Mesendoderm (in vitro differentiated cells): ENCODE results near the gene MYO9B.
"Not testable (repeated sequence)": the region's sequence is repeated elsewhere in the genome, so short reads cannot be mapped to it uniquely, and the experiment has no call there.

Source experiments
- DNase-seq: peaks from one replicate; pipeline ENCODE4 v3.0.0; 2013
- H2AK5ac ChIP-seq: 2 replicates; pipeline ENCODE4 v1.6.1; 2013; ENCODE audit warnings: low read length, inconsistent platforms
- H2BK120ac ChIP-seq: 2 replicates; pipeline ENCODE4 v1.6.1; 2013; ENCODE audit warnings: low read depth, mild to moderate bottlenecking, low read length, moderate library complexity, mixed read lengths
- H2BK15ac ChIP-seq: replicated peaks from 2 replicates; pipeline ENCODE4 v1.6.1; 2013; ENCODE audit warnings: low read depth, mild to moderate bottlenecking, moderate library complexity
- H2BK5ac ChIP-seq: 2 replicates; pipeline ENCODE4 v1.6.1; 2013; ENCODE audit warnings: low read length, inconsistent platforms
- H3K18ac ChIP-seq: 2 replicates; pipeline ENCODE4 v1.6.1; 2013; ENCODE audit warnings: mild to moderate bottlenecking, low read length, mixed read lengths
- H3K23ac ChIP-seq: one replicate; pipeline ENCODE4 v1.6.1; 2013; ENCODE audit warnings: low read length
- H3K27ac ChIP-seq: 2 replicates; pipeline ENCODE4 v1.5.1; 2013; ENCODE audit warnings: low read depth, mild to moderate bottlenecking, inconsistent platforms, low read length, moderate library complexity
- H3K27me3 ChIP-seq: 2 replicates; pipeline ENCODE4 v1.6.1; 2013; ENCODE audit warnings: low read length, control low read depth, mild to moderate bottlenecking, inconsistent platforms; ENCODE audit not compliant: insufficient read depth, poor library complexity
- H3K36me3 ChIP-seq: 2 replicates; pipeline ENCODE4 v1.6.1; 2013; ENCODE audit warnings: low read length, inconsistent platforms; ENCODE audit not compliant: control insufficient read depth, insufficient read depth
- H3K4ac ChIP-seq: one replicate; pipeline ENCODE4 v1.6.1; 2013; ENCODE audit warnings: low read depth, mild to moderate bottlenecking, low read length, moderate library complexity
- H3K4me1 ChIP-seq: 2 replicates; pipeline ENCODE4 v1.6.1; 2013; ENCODE audit warnings: low read depth, low read length, inconsistent platforms; ENCODE audit not compliant: control insufficient read depth
- H3K4me2 ChIP-seq: 2 replicates; pipeline ENCODE4 v1.6.1; 2013; ENCODE audit warnings: low read length
- H3K4me3 ChIP-seq: 2 replicates; pipeline ENCODE4 v1.5.1; 2013; ENCODE audit warnings: mild to moderate bottlenecking, low read length
- H3K56ac ChIP-seq: one replicate; pipeline ENCODE4 v1.6.1; 2013; ENCODE audit warnings: low read length
- H3K79me1 ChIP-seq: 2 replicates; pipeline ENCODE4 v1.6.1; 2013; ENCODE audit warnings: low read length, inconsistent platforms
- H3K79me2 ChIP-seq: 2 replicates; pipeline ENCODE4 v1.6.1; 2013; ENCODE audit warnings: mild to moderate bottlenecking, low read length; ENCODE audit not compliant: control insufficient read depth, insufficient read depth
- H3K9ac ChIP-seq: 2 replicates; pipeline ENCODE4 v1.6.1; 2013; ENCODE audit warnings: low read length, inconsistent platforms
- H4K5ac ChIP-seq: one replicate; pipeline ENCODE4 v1.6.1; 2013; ENCODE audit warnings: low read length
- H4K8ac ChIP-seq: one replicate; pipeline ENCODE4 v1.6.1; 2013; ENCODE audit warnings: low read depth, mild to moderate bottlenecking, control low read depth, low read length, moderate library complexity
- WGBS: extraction: QIAGEN DNeasy Blood & Tissue Kit; methylation state at CpG from one replicate; pipeline ENCODE4 v1.1.7; 2013; ENCODE audit warnings: low lambda C conversion rate, missing lambda C conversion rate; ENCODE audit not compliant: insufficient coverage; ENCODE audit errors: extremely low coverage; 5-methylcytosine and 5-hydroxymethylcytosine counted together

The MYO9B gene

DNA sequence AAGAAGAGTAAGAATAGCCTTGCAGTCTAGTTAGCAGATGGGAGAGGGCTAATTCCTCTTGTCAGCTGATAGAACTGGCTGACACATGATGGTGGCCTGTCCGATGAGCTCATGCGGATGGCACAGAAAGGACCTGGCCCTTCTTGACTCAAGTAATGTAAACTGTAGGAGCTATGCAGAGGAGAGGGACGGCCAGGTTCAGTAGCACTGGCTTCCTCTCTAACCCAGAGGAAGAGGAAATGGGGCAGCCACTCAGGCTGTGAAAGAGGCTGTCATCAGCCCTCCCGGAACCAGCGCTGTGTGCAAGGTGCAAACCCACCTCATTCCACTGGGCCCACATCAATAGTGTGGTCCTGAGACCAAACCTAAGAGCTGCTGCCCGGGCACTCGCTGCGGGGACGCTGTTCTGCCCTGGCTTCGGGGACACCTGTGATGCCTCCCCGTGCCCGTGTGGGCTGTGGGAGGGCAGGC lies 108.8 kb downstream of the MYO9B start:
- no peaks in the 10 kb centered on the region for H3K4me1 ChIP-seq
- H3K4ac ChIP-seq = no peak overlapping the region
- no peak overlapping the region for H2BK5ac ChIP-seq
- no peak overlapping the region for H3K4me2 ChIP-seq
- H3K56ac ChIP-seq = no peak overlapping the region
- no peak overlapping the region for H3K9ac ChIP-seq
- no peak overlapping the region for H4K8ac ChIP-seq
- H3K36me3 ChIP-seq = peaks cover 6% of the 10 kb centered on the region
- H4K5ac ChIP-seq = no peak overlapping the region
- no peak overlapping the region for H3K27ac ChIP-seq
- H3K79me2 ChIP-seq = no peaks in the 10 kb centered on the region
- no peaks in the 10 kb centered on the region for H3K79me1 ChIP-seq
- no peak overlapping the region for H3K4me3 ChIP-seq
- DNase-seq = no peak
- H3K23ac ChIP-seq = no peak overlapping the region
- H3K18ac ChIP-seq = no peak overlapping the region
- no peak overlapping the region for H2BK15ac ChIP-seq
- H2AK5ac ChIP-seq = no peak overlapping the region
- WGBS = no CpG with 5 or more reads among the region's 12 CpGs
- no peak overlapping the region for H2BK120ac ChIP-seq
- H3K27me3 ChIP-seq = no peaks in the 10 kb centered on the region

DNA sequence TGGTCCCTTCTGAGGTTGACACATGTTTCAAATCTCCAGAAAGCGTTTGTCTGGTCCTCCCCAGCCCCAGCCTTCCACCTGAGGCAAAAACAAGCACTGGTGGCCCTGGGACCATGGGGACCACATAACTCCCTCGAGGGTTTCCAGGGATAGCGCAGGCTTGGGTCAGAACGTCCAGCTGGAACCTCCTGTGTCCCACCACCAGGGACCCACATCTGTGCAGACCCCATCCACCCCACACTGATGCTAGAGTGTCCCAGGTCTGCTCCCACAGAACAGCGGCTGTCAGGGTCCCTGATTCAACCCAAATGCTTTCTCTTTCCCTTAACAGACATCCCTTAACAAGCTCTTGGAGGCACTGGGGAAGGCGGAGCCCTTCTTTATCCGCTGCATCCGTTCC lies 110.0 kb downstream of the MYO9B start:
- Histone ChIP-seq H2AK5ac (no peak overlapping the region), H3K4me3 (no peak overlapping the region), H3K9ac (no peak overlapping the region), H3K27ac (no peak overlapping the region), H3K36me3 (peaks cover 6% of the 10 kb centered on the region), H3K79me2 (no peaks in the 10 kb centered on the region), H3K23ac (no peak overlapping the region), H2BK5ac (no peak overlapping the region), H3K4me2 (no peak overlapping the region), H4K8ac (no peak overlapping the region), H3K56ac (no peak overlapping the region), H2BK120ac (no peak overlapping the region), H3K4ac (no peak overlapping the region), H3K79me1 (no peaks in the 10 kb centered on the region), H3K18ac (no peak overlapping the region), H3K27me3 (no peaks in the 10 kb centered on the region), H4K5ac (no peak overlapping the region), H3K4me1 (no peaks in the 10 kb centered on the region), H2BK15ac (no peak overlapping the region)
- no CpG with 5 or more reads among the region's 8 CpGs for whole genome bisulfite sequencing
- no peak for DNase-seq

DNA sequence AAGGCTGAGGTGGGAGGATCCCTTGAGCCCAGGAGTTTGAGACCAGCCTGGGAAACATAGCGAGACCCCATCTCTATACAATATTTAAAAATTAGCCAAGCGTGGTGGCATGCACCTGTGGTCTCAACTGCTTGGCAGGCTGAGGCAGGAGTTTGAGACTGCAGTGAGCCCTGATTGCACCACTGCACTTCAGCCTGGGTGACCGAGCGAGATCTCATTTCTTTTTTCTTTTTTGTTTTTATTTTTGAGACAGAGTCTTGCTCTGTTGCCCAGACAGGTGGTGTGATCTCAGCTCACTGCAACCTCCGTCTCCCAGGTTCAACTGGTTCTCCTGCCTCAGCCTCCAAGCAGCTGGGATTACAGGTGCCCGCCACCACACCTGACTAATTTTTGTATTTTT lies 116.2 kb downstream of the MYO9B start:
- not testable (repeated sequence) for H3K9ac ChIP-seq, H3K4me1 ChIP-seq, H4K5ac ChIP-seq, H3K4me2 ChIP-seq, H3K56ac ChIP-seq, H3K23ac ChIP-seq, H3K4ac ChIP-seq, H3K79me2 ChIP-seq, H2AK5ac ChIP-seq, H3K79me1 ChIP-seq, H3K36me3 ChIP-seq, H2BK15ac ChIP-seq, H3K18ac ChIP-seq, H4K8ac ChIP-seq, H2BK5ac ChIP-seq, H2BK120ac ChIP-seq, H3K4me3 ChIP-seq, H3K27ac ChIP-seq, DNase-seq, H3K27me3 ChIP-seq
- no CpG with 5 or more reads among the region's 6 CpGs for WGBS

DNA sequence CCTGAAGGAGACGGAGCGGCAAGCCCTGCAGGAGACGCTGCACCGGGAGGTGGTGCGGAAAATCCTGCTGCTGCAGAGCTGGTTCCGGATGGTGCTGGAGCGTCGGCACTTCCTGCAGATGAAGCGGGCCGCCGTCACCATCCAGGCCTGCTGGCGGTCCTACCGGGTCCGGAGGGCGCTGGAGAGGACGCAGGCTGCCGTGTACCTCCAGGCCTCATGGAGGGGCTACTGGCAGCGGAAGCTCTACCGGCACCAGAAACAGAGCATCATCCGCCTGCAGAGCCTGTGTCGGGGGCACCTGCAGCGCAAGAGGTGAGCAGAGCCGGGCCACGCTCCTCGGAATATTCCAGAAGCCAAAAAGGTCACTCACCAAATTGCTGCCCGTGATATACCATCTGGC lies 117.2 kb downstream of the MYO9B start:
- Histone ChIP-seq H2BK15ac (no peak overlapping the region), H2BK120ac (no peak overlapping the region), H4K8ac (no peak overlapping the region), H2BK5ac (no peak overlapping the region), H3K4ac (no peak overlapping the region), H3K36me3 (peaks cover 7% of the 10 kb centered on the region), H3K79me1 (no peaks in the 10 kb centered on the region), H3K9ac (no peak overlapping the region), H3K27me3 (no peaks in the 10 kb centered on the region), H3K27ac (no peak overlapping the region), H3K4me2 (no peak overlapping the region), H3K4me3 (no peak overlapping the region), H3K23ac (no peak overlapping the region), H2AK5ac (no peak overlapping the region), H3K18ac (no peak overlapping the region), H3K56ac (no peak overlapping the region), H4K5ac (no peak overlapping the region), H3K4me1 (no peaks in the 10 kb centered on the region), H3K79me2 (no peaks in the 10 kb centered on the region)
- no CpG with 5 or more reads among the region's 26 CpGs for WGBS
- DNase-seq = no peak

DNA sequence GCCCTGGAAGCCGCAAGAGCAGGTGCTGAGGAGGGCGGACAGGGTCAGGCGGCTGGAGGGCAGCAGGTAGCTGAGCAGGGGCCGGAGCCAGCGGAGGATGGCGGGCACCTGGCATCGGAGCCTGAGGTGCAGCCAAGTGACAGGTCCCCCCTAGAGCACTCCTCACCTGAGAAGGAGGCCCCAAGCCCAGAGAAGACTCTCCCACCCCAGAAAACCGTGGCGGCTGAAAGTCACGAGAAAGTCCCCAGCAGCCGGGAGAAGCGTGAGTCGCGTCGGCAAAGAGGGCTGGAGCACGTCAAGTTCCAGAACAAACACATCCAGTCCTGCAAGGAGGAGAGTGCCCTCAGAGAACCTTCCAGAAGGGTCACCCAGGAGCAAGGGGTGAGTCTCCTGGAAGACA lies 119.0 kb downstream of the MYO9B start:
- no peak overlapping the region for H3K9ac ChIP-seq

DNA sequence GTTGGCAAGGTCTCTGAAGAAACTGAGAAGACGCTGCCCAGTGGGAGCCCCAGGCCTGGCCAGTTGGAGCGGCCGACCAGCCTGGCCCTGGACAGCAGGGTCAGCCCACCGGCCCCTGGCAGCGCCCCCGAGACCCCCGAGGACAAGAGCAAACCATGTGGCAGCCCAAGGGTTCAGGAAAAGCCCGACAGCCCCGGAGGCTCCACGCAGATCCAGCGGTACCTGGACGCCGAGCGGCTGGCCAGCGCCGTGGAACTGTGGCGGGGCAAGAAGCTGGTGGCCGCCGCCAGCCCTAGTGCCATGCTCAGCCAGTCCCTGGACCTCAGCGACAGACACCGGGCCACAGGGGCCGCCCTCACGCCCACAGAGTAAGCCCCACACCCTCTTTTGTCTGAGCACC lies 119.5 kb downstream of the MYO9B start:
- no CpG with 5 or more reads among the region's 23 CpGs for WGBS
- no peak for DNase-seq
- no peak overlapping the region for H2BK120ac ChIP-seq

More for the DNA sequence above, 119.0 kb downstream of the MYO9B start:
- Histone ChIP-seq H3K79me1 (no peaks in the 10 kb centered on the region), H3K27ac (no peak overlapping the region), H2AK5ac (no peak overlapping the region), H3K18ac (no peak overlapping the region), H3K23ac (no peak overlapping the region), H3K27me3 (no peaks in the 10 kb centered on the region), H3K4me2 (no peak overlapping the region), H3K4ac (no peak overlapping the region), H2BK5ac (no peak overlapping the region), H4K8ac (no peak overlapping the region), H2BK15ac (no peak overlapping the region), H3K56ac (no peak overlapping the region), H3K79me2 (no peaks in the 10 kb centered on the region), H3K36me3 (peaks cover 5% of the 10 kb centered on the region), H3K4me1 (no peaks in the 10 kb centered on the region), H2BK120ac (no peak overlapping the region), H3K4me3 (no peak overlapping the region), H4K5ac (no peak overlapping the region)
- DNase-seq = no peak
- WGBS = no CpG with 5 or more reads among the region's 16 CpGs

More for the DNA sequence above, 119.5 kb downstream of the MYO9B start:
- Histone ChIP-seq H3K23ac (no peak overlapping the region), H3K4me2 (no peak overlapping the region), H3K27me3 (no peaks in the 10 kb centered on the region), H3K9ac (no peak overlapping the region), H4K5ac (no peak overlapping the region), H3K56ac (no peak overlapping the region), H3K18ac (no peak overlapping the region), H3K4ac (no peak overlapping the region), H3K27ac (no peak overlapping the region), H3K4me3 (no peak overlapping the region), H3K4me1 (no peaks in the 10 kb centered on the region), H2AK5ac (no peak overlapping the region), H3K79me2 (no peaks in the 10 kb centered on the region), H3K36me3 (peaks cover 5% of the 10 kb centered on the region), H3K79me1 (no peaks in the 10 kb centered on the region), H2BK15ac (no peak overlapping the region), H2BK5ac (no peak overlapping the region), H4K8ac (no peak overlapping the region)
